Measurements from ENCODE around the gene GPER1. TPM values are rescaled to one million over a fixed set of nuclear protein-coding genes. Genes with fewer than 3 reads are reported as not detected.

GPER1 gene
- total RNA-seq, 1 experiment from 2014 or later, result not detected

- H3K4ac ChIP-seq (ENCODE audit: low read depth, low read length), result no peak overlapping the region
- H2AFZ ChIP-seq (ENCODE audit: low read length), result no peak overlapping the region
- no peak overlapping the region for H3K18ac ChIP-seq (ENCODE audit: insufficient read length, low read depth, low read length)
- Mint-ChIP-seq H3K27ac (peak overlapping the region in 1 of 3 experiments; percentile 92; a peak in 5 of 7 replicates), H3K4me1 (peaks cover 30 to 62% of the 10 kb centered on the region in 2 experiments), H3K27me3 (ENCODE audit: low read depth) (no peaks in the 10 kb centered on the region), H3K36me3 (ENCODE audit: insufficient read depth in 1 of 3, low read depth in 3 of 3) (no peaks in the 10 kb centered on the region), H3K4me3 (no peak overlapping the region), H3K9me3 (no peaks in the 10 kb centered on the region; a peak in 1 of 5 replicates)
- H2BK120ac ChIP-seq (ENCODE audit: low read depth, low read length, poor library complexity, severe bottlenecking), result no peak overlapping the region
- H3T11ph ChIP-seq (ENCODE audit: low read length), result no peak overlapping the region
- no peak overlapping the region for H3K56ac ChIP-seq (ENCODE audit: insufficient read length, low read depth, low read length)
- H3K14ac ChIP-seq (ENCODE audit: insufficient read depth, low read length), result no peak overlapping the region
- no peak overlapping the region for H2BK15ac ChIP-seq (ENCODE audit: low read depth, low read length)
- no peak overlapping the region for H4K91ac ChIP-seq (ENCODE audit: insufficient read length, low read depth, low read length)
- H2BK12ac ChIP-seq (ENCODE audit: insufficient read length, low read depth, low read length), result no peak overlapping the region
- TF ChIP-seq CTCF (conservative IDR thresholded peaks at IDR 0.05), result no peak
- no peak overlapping the region for H3K27ac ChIP-seq (ENCODE audit: insufficient read length, low read depth, low read length)
- H3K79me2 ChIP-seq (ENCODE audit: insufficient read depth, low read length), result no peaks in the 10 kb centered on the region
- no peaks in the 10 kb centered on the region for H3K27me3 ChIP-seq (ENCODE audit: insufficient read depth, low read length)
- H3K23me2 ChIP-seq (ENCODE audit: insufficient read length, low read depth, low read length, poor library complexity, severe bottlenecking), result peaks cover 5% of the 10 kb centered on the region
- no peak overlapping the region for H2AK5ac ChIP-seq (ENCODE audit: insufficient read length, low read length)
- no peak overlapping the region for H3K4me2 ChIP-seq (ENCODE audit: insufficient read depth, insufficient read length, low read length)
- no peak overlapping the region for H3K9ac ChIP-seq (ENCODE audit: extremely low read depth, insufficient read length, low read length)
- no CpG with 5 or more reads among the region's 23 CpGs for WGBS (ENCODE audit: extremely low coverage, insufficient read length, low lambda C conversion rate)
- H2BK5ac ChIP-seq (ENCODE audit: insufficient read length, low read length), result no peak overlapping the region
- H4K20me1 ChIP-seq (ENCODE audit: control insufficient read depth, insufficient read depth, insufficient read length), result no peaks in the 10 kb centered on the region
- H3K23ac ChIP-seq (ENCODE audit: insufficient read length, low read depth, low read length), result no peak overlapping the region
- H4K5ac ChIP-seq (ENCODE audit: insufficient read length, low read depth, low read length), result no peak overlapping the region
- H2BK20ac ChIP-seq (ENCODE audit: low read depth, low read length, poor library complexity, severe bottlenecking), result no peak overlapping the region
- H3K9me3 ChIP-seq (ENCODE audit: control insufficient read depth, low read depth, low read length), result no peaks in the 10 kb centered on the region
- DNase-seq, result no peak
- no peaks in the 10 kb centered on the region for H3K79me1 ChIP-seq (ENCODE audit: insufficient read depth, low read depth, low read length, poor library complexity, severe bottlenecking)
- H3K4me1 ChIP-seq (ENCODE audit: insufficient read depth, low read length), result peaks cover 10% of the 10 kb centered on the region; the same call in 1 of the 2 replicates
- H4K8ac ChIP-seq (replicated peaks; ENCODE audit: insufficient read length, low read depth, low read length), result no peak overlapping the region
Observed at GRCh38 chr7:1049006-1049741, 38.7 kb upstream of the GPER1 start.

Measured in H9 (cell line).